ENCODE results near the gene COPS3.

DNA sequence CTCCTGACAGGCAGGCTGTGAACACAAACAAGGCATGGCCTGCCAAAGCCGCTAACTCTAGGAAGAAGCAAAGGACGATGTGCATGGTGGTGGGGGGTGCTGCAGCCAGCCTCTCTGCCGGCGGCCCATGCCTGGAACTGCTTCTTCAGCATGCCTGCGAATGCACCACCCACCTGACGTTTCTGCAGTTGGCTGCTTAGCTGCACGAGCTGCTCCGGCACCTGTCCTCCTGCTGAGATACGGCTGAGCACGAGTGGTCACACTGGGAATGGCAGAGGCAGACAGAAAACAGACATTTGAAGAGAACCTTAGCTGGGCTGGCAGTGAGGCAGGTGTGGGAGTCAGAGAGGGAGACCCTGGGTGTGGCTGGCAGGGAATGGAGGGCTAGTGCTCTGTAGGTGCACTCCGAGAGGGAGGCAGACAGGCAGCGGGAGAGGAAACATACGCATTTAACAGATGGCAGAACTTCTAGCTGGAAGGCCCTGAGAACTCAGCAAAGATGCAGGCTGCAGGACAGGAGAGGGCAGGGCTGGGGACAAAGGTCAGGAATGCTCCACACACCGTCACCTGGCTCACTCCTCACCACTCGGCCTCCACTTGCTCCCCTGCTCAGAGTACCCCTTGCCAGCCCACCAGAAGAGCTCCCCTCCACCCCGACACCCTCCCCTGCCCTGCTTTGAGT lies 49.3 kb downstream of the COPS3 start:
- TF ChIP-seq POLR2A (IDR thresholded peaks at IDR 0.05): no peak
- TF ChIP-seq CTCF (IDR thresholded peaks at IDR 0.05): no peak
- no peak for TF ChIP-seq EP300 (IDR thresholded peaks at IDR 0.05)

Measured in ovary (tissue), 3 donors.